Activated CD8-positive, alpha-beta memory T cell treated with anti-CD3 and anti-CD28 coated beads for 36 hours (primary cell): ENCODE results near the gene CHRNA3. TPM values are rescaled to one million over a fixed set of nuclear protein-coding genes. Genes with fewer than 3 reads are reported as not detected.

ENCODE experiments used
- CTCF ChIA-PET: fragments of 350-600 bp; sonication (Branson Sonifier 250); formaldehyde crosslinking; loops from one replicate; lab custom pipeline; 2021; ENCODE audit warnings: antibody characterized with exemption; lab: Charles Lee
- POLR2A ChIA-PET: fragments of 350-600 bp; sonication (Branson Sonifier 250); formaldehyde crosslinking; loops from one replicate; lab custom pipeline; 2021; ENCODE audit warnings: antibody characterized with exemption; lab: Charles Lee
- total RNA-seq, 2 experiments: library from RNA; stranded (reverse); gene quantifications; one replicate each; pipeline ENCODE4 v1.2.3, GENCODE V29; 2021

The CHRNA3 gene
- total RNA-seq, 2 experiments from 2014 or later, result not detected

- ChIA-PET CTCF (interaction anchor here (0.6 to 2.7 kb wide), 9 partner anchors 8 to 112 kb away, joined by 3 to 9 read pairs (median 4); no protein-coding TSS in a partner anchor), POLR2A (no interaction called here)
Observed at GRCh38 chr15:78638658-78639314, 18.0 kb upstream of the CHRNA3 start.

GRCh38 chr15:78637776-78638435, 17.1 kb upstream of the CHRNA3 start:
- ChIA-PET CTCF (interaction anchor here (0.6 to 2.7 kb wide), 6 partner anchors 19 to 113 kb away, joined by 3 to 9 read pairs (median 4); no protein-coding TSS in a partner anchor), POLR2A (no interaction called here)

- POLR2A ChIA-PET, result interaction anchor here (0.7 kb wide), 1 partner anchor 32 kb away, joined by 3 read pairs; no protein-coding TSS in a partner anchor
- CTCF ChIA-PET, result interaction anchor here (1.9 kb wide), 1 partner anchor 73 kb away, joined by 5 read pairs; no protein-coding TSS in a partner anchor
Observed at GRCh38 chr15:78636378-78636859, 15.6 kb upstream of the CHRNA3 start.

GRCh38 chr15:78635346-78635745, 14.6 kb upstream of the CHRNA3 start:
- POLR2A ChIA-PET, result no interaction called here
- CTCF ChIA-PET, result no interaction called here

GRCh38 chr15:78634210-78635145, 13.7 kb upstream of the CHRNA3 start:
- ChIA-PET POLR2A (no interaction called here), CTCF (no interaction called here)

GRCh38 chr15:78633348-78633747, 12.6 kb upstream of the CHRNA3 start:
- CTCF ChIA-PET, result no interaction called here

GRCh38 chr15:78630886-78631633, 10.3 kb upstream of the CHRNA3 start:
- POLR2A ChIA-PET, result no interaction called here
- CTCF ChIA-PET, result interaction anchor here (0.9 kb wide), 1 partner anchor 8 kb away, joined by 6 read pairs; no protein-coding TSS in a partner anchor

More at GRCh38 chr15:78633348-78633747, 12.6 kb upstream of the CHRNA3 start:
- POLR2A ChIA-PET, result no interaction called here

- ChIA-PET POLR2A (no interaction called here), CTCF (no interaction called here)
Observed at GRCh38 chr15:78629716-78630065, 8.9 kb upstream of the CHRNA3 start.

- ChIA-PET CTCF (no interaction called here), POLR2A (no interaction called here)
Observed at GRCh38 chr15:78629031-78629715, 8.4 kb upstream of the CHRNA3 start.

- POLR2A ChIA-PET, result no interaction called here
- CTCF ChIA-PET, result no interaction called here
Observed at GRCh38 chr15:78628227-78628626, 7.4 kb upstream of the CHRNA3 start.

GRCh38 chr15:78627348-78627747, 6.6 kb upstream of the CHRNA3 start:
- ChIA-PET CTCF (no interaction called here), POLR2A (no interaction called here)

GRCh38 chr15:78626381-78626995, 5.7 kb upstream of the CHRNA3 start:
- POLR2A ChIA-PET, result no interaction called here
- CTCF ChIA-PET, result no interaction called here

- CTCF ChIA-PET, result no interaction called here
- POLR2A ChIA-PET, result no interaction called here
Observed at GRCh38 chr15:78625606-78626280, 4.9 kb upstream of the CHRNA3 start.

GRCh38 chr15:78624651-78625590, 4.1 kb upstream of the CHRNA3 start:
- ChIA-PET POLR2A (no interaction called here), CTCF (no interaction called here)

- POLR2A ChIA-PET, result no interaction called here
- CTCF ChIA-PET, result no interaction called here
Observed at GRCh38 chr15:78623786-78624497, 3.1 kb upstream of the CHRNA3 start.
